ENCODE results near the gene CFAP20DC. TPM values are rescaled to one million over a fixed set of nuclear protein-coding genes. Genes with fewer than 3 reads are reported as not detected.

Gene CFAP20DC
- total RNA-seq, 3 donors from 2014 or later (not counting 1 experiment from before 2014, with no cell fraction given), result 0.09 to 0.20 (median 0.18) TPM

DNA sequence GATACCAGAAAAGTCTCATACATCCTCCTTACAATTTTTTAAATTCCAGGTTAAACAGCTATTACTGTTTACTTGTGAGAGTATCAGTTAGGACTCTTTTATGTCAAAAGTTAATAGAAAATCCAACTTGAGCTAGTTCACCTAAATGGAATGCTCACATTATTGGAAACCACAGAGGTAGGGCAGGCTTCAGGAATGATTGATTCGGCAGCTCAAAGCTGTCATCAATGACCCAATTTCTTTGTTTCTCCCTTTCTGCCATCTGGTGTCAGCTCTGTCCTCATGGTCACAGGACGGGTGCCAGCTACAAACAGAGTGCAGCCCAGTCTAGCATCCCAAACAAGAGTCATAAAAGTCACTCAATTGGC, 32.2 kb downstream of the CFAP20DC start:
- H3K4me1 Mint-ChIP-seq, result no peaks in the 10 kb centered on the region
- no peaks in the 10 kb centered on the region for H3K9me3 Mint-ChIP-seq
- no peaks in the 10 kb centered on the region for H3K9me3 ChIP-seq (ENCODE audit: control insufficient read depth, insufficient read depth, low read length)
- H3K4me3 ChIP-seq (ENCODE audit: low read length), result no peak overlapping the region
- intact Hi-C loops (cut with micrococcal nuclease), result no loop called here
- WGBS (ENCODE audit: insufficient coverage), result 88% methylated on average over 2 of the region's 2 CpGs
- no peak overlapping the region for H3K4me3 Mint-ChIP-seq
- no peaks in the 10 kb centered on the region for H3K4me1 ChIP-seq (ENCODE audit: control insufficient read depth, insufficient read depth, low read length)
- no peaks in the 10 kb centered on the region for H3K27me3 ChIP-seq (ENCODE audit: control insufficient read depth, insufficient read depth, low read length)
- H3K27ac Mint-ChIP-seq, result no peak overlapping the region
- TF ChIP-seq, protein P1, sequence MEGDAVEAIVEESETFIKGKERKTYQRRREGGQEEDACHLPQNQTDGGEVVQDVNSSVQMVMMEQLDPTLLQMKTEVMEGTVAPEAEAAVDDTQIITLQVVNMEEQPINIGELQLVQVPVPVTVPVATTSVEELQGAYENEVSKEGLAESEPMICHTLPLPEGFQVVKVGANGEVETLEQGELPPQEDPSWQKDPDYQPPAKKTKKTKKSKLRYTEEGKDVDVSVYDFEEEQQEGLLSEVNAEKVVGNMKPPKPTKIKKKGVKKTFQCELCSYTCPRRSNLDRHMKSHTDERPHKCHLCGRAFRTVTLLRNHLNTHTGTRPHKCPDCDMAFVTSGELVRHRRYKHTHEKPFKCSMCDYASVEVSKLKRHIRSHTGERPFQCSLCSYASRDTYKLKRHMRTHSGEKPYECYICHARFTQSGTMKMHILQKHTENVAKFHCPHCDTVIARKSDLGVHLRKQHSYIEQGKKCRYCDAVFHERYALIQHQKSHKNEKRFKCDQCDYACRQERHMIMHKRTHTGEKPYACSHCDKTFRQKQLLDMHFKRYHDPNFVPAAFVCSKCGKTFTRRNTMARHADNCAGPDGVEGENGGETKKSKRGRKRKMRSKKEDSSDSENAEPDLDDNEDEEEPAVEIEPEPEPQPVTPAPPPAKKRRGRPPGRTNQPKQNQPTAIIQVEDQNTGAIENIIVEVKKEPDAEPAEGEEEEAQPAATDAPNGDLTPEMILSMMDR (IDR thresholded peaks at IDR 0.05), result no peak
- peaks cover 7 to 9% of the 10 kb centered on the region in 2 donors for H3K27me3 Mint-ChIP-seq (ENCODE audit: low read depth in 2 of 2)
- no peaks in the 10 kb centered on the region for H3K36me3 Mint-ChIP-seq
- H3K36me3 ChIP-seq (ENCODE audit: control insufficient read depth, insufficient read depth, low read length), result no peaks in the 10 kb centered on the region
- no peak overlapping the region for H3K27ac ChIP-seq (ENCODE audit: low read length)
- no peak for DNase-seq
- ATAC-seq, result no peak

DNA sequence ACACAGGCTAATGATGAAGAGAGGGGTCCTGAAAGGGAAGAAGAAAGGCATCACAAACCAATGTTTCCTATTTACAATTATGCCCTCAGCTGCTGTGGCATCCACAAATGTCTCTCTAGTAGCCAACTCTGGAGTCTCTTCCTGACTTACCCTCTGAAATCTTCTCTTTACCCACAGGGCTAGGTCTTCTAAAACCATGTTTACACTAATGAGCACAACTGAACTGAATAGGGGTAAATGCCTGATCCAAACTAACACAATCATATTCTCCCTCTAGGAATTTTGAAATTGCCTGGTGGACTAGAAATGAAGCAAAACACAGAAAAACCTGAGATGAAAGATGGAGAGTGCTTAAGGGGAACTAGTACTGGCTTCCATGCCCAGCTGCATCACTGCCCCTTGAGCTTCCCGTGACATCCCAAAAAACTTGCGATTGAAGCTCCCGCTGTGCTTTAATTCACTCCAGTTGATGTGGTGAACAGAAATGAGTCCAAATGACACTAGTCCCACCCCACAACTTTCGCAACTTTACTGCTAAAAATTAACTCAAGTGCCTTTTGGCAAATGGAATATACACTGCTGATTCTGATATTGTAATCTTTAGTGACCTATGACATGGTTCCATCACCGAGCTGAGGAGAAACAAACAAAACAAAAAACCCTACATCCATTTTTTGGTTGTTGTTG, 32.8 kb downstream of the CFAP20DC start:
- Histone ChIP-seq H3K27me3 (ENCODE audit: control insufficient read depth, insufficient read depth, low read length) (no peaks in the 10 kb centered on the region), H3K36me3 (ENCODE audit: control insufficient read depth, insufficient read depth, low read length) (no peaks in the 10 kb centered on the region), H3K27ac (ENCODE audit: low read length) (no peak overlapping the region), H3K4me1 (ENCODE audit: control insufficient read depth, insufficient read depth, low read length) (no peaks in the 10 kb centered on the region), H3K9me3 (ENCODE audit: control insufficient read depth, insufficient read depth, low read length) (no peaks in the 10 kb centered on the region), H3K4me3 (ENCODE audit: low read length) (no peak overlapping the region)
- 91% methylated on average over 4 of the region's 5 CpGs for WGBS (ENCODE audit: insufficient coverage)
- intact Hi-C loops (cut with micrococcal nuclease), result no loop called here
- DNase-seq, result no peak
- TF ChIP-seq, protein P1 (IDR thresholded peaks at IDR 0.05), result no peak
- no peak for ATAC-seq
- Mint-ChIP-seq H3K4me1 (no peaks in the 10 kb centered on the region), H3K27me3 (ENCODE audit: low read depth in 2 of 2) (peaks cover 7 to 9% of the 10 kb centered on the region in 2 donors), H3K9me3 (no peaks in the 10 kb centered on the region), H3K36me3 (no peaks in the 10 kb centered on the region), H3K4me3 (no peak overlapping the region), H3K27ac (no peak overlapping the region)

DNA sequence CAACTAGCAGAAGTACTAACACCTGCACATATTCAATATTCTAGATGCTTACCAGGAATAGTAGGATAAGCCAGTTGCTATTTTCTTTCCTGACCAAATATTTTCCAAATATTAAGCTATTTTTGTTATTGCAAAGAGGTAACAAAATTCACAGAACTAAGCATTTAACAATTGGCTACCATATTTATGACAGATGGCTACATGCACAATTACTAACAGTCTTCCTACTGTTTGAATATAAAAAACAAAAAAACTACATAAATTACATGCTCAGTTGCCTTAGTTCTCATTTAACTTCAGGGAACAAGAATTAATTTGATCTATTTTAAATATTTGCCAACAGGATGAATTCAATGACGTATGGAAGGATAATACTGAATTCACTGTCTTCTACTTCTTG, 36.2 kb downstream of the CFAP20DC start:
- H3K36me3 ChIP-seq (ENCODE audit: control insufficient read depth, insufficient read depth, low read length), result no peaks in the 10 kb centered on the region
- H3K27ac ChIP-seq (ENCODE audit: low read length), result no peak overlapping the region
- no peak overlapping the region for H3K4me3 ChIP-seq (ENCODE audit: low read length)
- H3K27me3 Mint-ChIP-seq (ENCODE audit: low read depth in 2 of 2), result peaks cover 7 to 10% of the 10 kb centered on the region in 2 donors
- TF ChIP-seq, protein P1 (IDR thresholded peaks at IDR 0.05), result no peak
- intact Hi-C loops (cut with micrococcal nuclease), result no loop called here
- H3K4me3 Mint-ChIP-seq, result no peak overlapping the region
- H3K4me1 Mint-ChIP-seq, result no peaks in the 10 kb centered on the region
- no peak for ATAC-seq
- H3K9me3 Mint-ChIP-seq, result peaks cover 0 to 4% of the 10 kb centered on the region in 2 donors
- no peaks in the 10 kb centered on the region for H3K36me3 Mint-ChIP-seq
- no peak for DNase-seq
- no peaks in the 10 kb centered on the region for H3K27me3 ChIP-seq (ENCODE audit: control insufficient read depth, insufficient read depth, low read length)
- H3K9me3 ChIP-seq (ENCODE audit: control insufficient read depth, insufficient read depth, low read length), result no peaks in the 10 kb centered on the region
- H3K4me1 ChIP-seq (ENCODE audit: control insufficient read depth, insufficient read depth, low read length), result no peaks in the 10 kb centered on the region
- no peak overlapping the region for H3K27ac Mint-ChIP-seq
- 100% methylated on average over 1 of the region's 1 CpG for WGBS (ENCODE audit: insufficient coverage)
